ENCODE results near the gene ACADVL.
"Not testable (repeated sequence)": the region's sequence is repeated elsewhere in the genome, so short reads cannot be mapped to it uniquely, and the experiment has no call there.

Gene ACADVL

DNA sequence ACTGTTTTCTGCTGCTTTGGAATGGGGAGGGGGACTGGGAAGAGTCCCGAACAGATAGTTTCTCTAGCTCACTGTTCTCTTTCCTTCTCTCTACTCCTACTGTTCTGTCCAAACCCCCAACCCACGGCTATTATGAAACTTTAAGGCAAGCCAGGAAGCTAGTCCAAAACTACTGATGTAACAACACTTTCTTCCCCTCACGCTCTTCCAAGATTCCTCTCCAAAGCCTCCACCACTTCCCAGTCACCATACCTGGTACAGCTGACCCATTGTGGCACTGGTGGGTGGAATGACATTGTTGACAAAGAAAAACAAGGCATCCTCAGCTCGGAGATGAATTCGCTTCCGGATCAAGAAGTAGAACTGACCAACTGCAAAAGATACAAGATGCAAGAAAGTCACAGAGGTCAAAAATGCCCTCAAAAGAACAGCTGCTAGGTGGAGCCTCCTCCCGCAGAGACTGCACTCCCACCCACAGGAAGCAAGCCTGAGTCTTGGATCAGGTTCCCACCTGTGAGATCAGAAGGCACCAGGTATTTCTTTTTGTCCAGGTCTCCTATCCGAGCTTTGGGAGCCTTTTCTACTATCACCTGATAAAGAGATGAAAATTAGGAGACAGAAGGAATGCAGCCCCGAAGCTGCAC lies 21.5 kb downstream of the ACADVL start:
- no peak overlapping the region for H3K27ac ChIP-seq (ENCODE audit: low read depth, low read length)
- H3K4me1 ChIP-seq (ENCODE audit: control insufficient read depth, low read depth, low read length), result peaks cover 9% of the 10 kb centered on the region
- no peak overlapping the region for H2BK15ac ChIP-seq (replicated peaks; ENCODE audit: low read depth)
- peak overlapping the region; percentile 57 for H3K4me3 ChIP-seq (ENCODE audit: low read length)
- H3K79me1 ChIP-seq (ENCODE audit: low read length), result peaks cover 14% of the 10 kb centered on the region
- H2AK5ac ChIP-seq (ENCODE audit: low read length), result no peak overlapping the region
- WGBS (ENCODE audit: extremely low coverage, insufficient coverage, low lambda C conversion rate), result no CpG with 5 or more reads among the region's 9 CpGs
- H3K4ac ChIP-seq (ENCODE audit: low read depth, low read length), result peak overlapping the region; percentile 39
- peaks cover 11% of the 10 kb centered on the region for H3K36me3 ChIP-seq (ENCODE audit: control insufficient read depth, insufficient read depth, low read length)
- no peaks in the 10 kb centered on the region for H3K27me3 ChIP-seq (ENCODE audit: insufficient read depth, low read length, poor library complexity)
- H2BK120ac ChIP-seq (ENCODE audit: low read depth, low read length), result no peak overlapping the region
- H4K8ac ChIP-seq (ENCODE audit: low read depth, low read length), result no peak overlapping the region
- H3K9ac ChIP-seq (ENCODE audit: low read length), result peak overlapping the region; percentile 100
- H3K23ac ChIP-seq (ENCODE audit: low read length), result peak overlapping the region; percentile 15
- peak overlapping the region; percentile 100 for H3K56ac ChIP-seq (ENCODE audit: low read length)
- DNase-seq, result no peak
- no peak overlapping the region for H4K5ac ChIP-seq (ENCODE audit: low read length)
- no peak overlapping the region for H2BK5ac ChIP-seq (ENCODE audit: low read length)
- no peak overlapping the region for H3K18ac ChIP-seq (ENCODE audit: low read length)
- H3K4me2 ChIP-seq (ENCODE audit: low read length), result peak overlapping the region; percentile 99
- H3K79me2 ChIP-seq (ENCODE audit: control insufficient read depth, insufficient read depth, low read length), result peaks cover 41% of the 10 kb centered on the region

DNA sequence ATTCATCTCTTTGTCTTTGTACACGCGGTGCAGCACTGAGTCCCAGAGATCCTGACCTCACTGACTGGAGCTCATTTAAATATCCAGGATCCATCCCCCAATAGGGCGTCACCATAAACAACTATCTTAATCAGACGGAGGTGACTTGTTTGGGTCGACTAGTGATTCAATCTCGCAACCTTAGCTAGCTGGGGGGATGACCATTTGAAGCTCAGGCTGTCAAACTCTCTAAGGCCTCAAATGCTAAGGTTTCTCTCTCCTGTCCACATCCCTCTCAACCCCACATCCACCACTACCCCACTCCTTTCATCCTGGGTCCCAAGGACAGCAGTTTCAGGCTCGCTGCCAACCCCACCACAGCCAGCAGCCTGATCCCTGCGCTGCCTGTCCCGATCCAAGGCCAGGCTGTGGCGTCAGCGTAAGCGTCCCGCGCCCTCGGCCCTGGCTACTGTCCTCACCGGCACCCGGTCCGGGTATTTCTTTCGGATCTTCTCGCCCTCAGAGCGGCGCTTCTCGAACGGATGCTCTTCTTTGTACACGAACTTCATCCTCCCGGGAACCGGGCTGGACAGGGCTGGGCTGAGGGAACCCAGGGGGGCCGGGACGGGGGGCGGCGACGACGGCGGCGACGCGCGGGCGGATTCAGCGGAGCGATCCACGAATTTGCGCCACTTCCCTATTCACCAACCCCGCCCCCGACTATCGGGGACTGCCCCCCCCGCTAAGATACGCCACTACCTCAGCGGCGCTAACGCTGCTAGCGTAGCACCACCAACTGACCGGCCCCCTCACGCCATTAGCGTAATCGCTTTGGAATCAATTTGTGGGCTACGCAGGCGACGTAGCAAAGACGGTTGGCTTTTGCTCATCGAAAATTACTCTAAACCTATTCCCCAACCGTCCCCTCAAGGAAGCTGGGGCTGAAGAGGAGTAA lies 22.3 kb downstream of the ACADVL start, which contains the start of gene GABARAP:
Gene GABARAP, minus strand, starts transcription at position 667 of the 934 bp plus-strand sequence. Its CDS starts 119 bp downstream, at position 548.
- Histone ChIP-seq H4K5ac (ENCODE audit: low read length) (no peak within 1 kb of the TSS), H3K27me3 (ENCODE audit: insufficient read depth, low read length, poor library complexity) (no peaks in the 10 kb centered on the region), H3K4me1 (ENCODE audit: control insufficient read depth, low read depth, low read length) (peaks cover 9% of the 10 kb centered on the region), H3K36me3 (ENCODE audit: control insufficient read depth, insufficient read depth, low read length) (peaks cover 7% of the 10 kb centered on the region), H3K4me2 (ENCODE audit: low read length) (peak within 1 kb of the TSS; percentile 99), H3K79me1 (ENCODE audit: low read length) (peaks cover 11% of the 10 kb centered on the region), H3K9ac (ENCODE audit: low read length) (peak within 1 kb of the TSS; percentile 100), H4K8ac (ENCODE audit: low read depth, low read length) (peak within 1 kb of the TSS; percentile 28), H3K56ac (ENCODE audit: low read length) (peak within 1 kb of the TSS; percentile 100), H2AK5ac (ENCODE audit: low read length) (peak within 1 kb of the TSS; percentile 100), H3K23ac (ENCODE audit: low read length) (peak within 1 kb of the TSS; percentile 15), H3K18ac (ENCODE audit: low read length) (peak within 1 kb of the TSS; percentile 72), H3K79me2 (ENCODE audit: control insufficient read depth, insufficient read depth, low read length) (peaks cover 34% of the 10 kb centered on the region), H2BK120ac (ENCODE audit: low read depth, low read length) (no peak within 1 kb of the TSS), H2BK15ac (replicated peaks; ENCODE audit: low read depth) (no peak within 1 kb of the TSS), H2BK5ac (ENCODE audit: low read length) (peak within 1 kb of the TSS; percentile 91), H3K4me3 (ENCODE audit: low read length) (peak within 1 kb of the TSS; percentile 69), H3K4ac (ENCODE audit: low read depth, low read length) (peak within 1 kb of the TSS; percentile 64), H3K27ac (ENCODE audit: low read depth, low read length) (peak within 1 kb of the TSS; percentile 92)
- peak; percentile 93 for DNase-seq
- no CpG with 5 or more reads among the region's 62 CpGs for WGBS (ENCODE audit: extremely low coverage, insufficient coverage, low lambda C conversion rate)

DNA sequence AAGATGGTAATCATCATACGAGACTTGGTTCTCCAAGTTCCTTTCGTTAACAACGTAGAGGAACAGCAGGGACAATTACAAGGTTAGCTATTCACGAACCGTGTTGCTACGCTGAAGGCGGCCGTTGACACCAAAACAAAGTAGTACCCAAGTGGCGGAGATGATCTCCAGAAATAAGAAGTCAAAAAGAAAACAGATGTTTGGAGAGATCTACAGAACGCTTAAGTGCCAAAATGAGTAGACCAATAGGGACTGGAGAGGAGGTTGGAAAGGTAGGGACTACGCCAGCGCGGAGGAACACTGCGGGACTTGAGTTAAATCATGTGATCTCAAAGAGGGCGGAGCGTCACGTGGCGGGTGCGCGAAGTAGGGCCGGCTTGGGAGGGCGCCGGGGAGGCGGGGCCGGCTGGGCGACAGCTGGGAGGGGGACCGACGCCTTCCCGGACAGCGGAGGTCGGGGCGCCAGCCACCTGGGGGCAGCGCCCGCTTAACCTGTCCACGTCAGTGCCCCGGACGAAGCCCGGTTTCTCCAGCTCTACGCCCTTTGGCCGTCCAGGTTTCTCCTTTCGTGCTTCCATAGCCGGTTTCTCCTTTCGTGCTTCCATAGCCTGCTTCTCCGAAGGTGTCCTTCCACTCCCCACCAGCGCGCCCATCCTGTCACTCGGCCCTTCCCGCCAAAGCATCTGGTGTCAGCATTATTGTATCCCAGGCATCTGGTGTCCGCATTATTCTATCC lies 23.1 kb downstream of the ACADVL start:
- peak overlapping the region; percentile 97 for H3K56ac ChIP-seq (ENCODE audit: low read length)
- peaks cover 32% of the 10 kb centered on the region for H3K79me2 ChIP-seq (ENCODE audit: control insufficient read depth, insufficient read depth, low read length)
- H3K18ac ChIP-seq (ENCODE audit: low read length), result peak overlapping the region; percentile 10
- H3K4ac ChIP-seq (ENCODE audit: low read depth, low read length), result no peak overlapping the region
- no peak overlapping the region for H2AK5ac ChIP-seq (ENCODE audit: low read length)
- peak overlapping the region; percentile 94 for H3K9ac ChIP-seq (ENCODE audit: low read length)
- peak overlapping the region; percentile 69 for H3K4me3 ChIP-seq (ENCODE audit: low read length)
- peaks cover 6% of the 10 kb centered on the region for H3K36me3 ChIP-seq (ENCODE audit: control insufficient read depth, insufficient read depth, low read length)
- peak overlapping the region; percentile 90 for H3K4me2 ChIP-seq (ENCODE audit: low read length)
- no peak overlapping the region for H4K5ac ChIP-seq (ENCODE audit: low read length)
- H3K23ac ChIP-seq (ENCODE audit: low read length), result no peak overlapping the region
- no peak overlapping the region for H2BK15ac ChIP-seq (replicated peaks; ENCODE audit: low read depth)
- DNase-seq, result peak; percentile 98
- H3K27me3 ChIP-seq (ENCODE audit: insufficient read depth, low read length, poor library complexity), result no peaks in the 10 kb centered on the region
- peaks cover 12% of the 10 kb centered on the region for H3K79me1 ChIP-seq (ENCODE audit: low read length)
- H2BK120ac ChIP-seq (ENCODE audit: low read depth, low read length), result no peak overlapping the region
- no CpG with 5 or more reads among the region's 49 CpGs for WGBS (ENCODE audit: extremely low coverage, insufficient coverage, low lambda C conversion rate)
- peaks cover 7% of the 10 kb centered on the region for H3K4me1 ChIP-seq (ENCODE audit: control insufficient read depth, low read depth, low read length)
- no peak overlapping the region for H4K8ac ChIP-seq (ENCODE audit: low read depth, low read length)
- peak overlapping the region; percentile 72 for H2BK5ac ChIP-seq (ENCODE audit: low read length)
- H3K27ac ChIP-seq (ENCODE audit: low read depth, low read length), result peak overlapping the region; percentile 87

DNA sequence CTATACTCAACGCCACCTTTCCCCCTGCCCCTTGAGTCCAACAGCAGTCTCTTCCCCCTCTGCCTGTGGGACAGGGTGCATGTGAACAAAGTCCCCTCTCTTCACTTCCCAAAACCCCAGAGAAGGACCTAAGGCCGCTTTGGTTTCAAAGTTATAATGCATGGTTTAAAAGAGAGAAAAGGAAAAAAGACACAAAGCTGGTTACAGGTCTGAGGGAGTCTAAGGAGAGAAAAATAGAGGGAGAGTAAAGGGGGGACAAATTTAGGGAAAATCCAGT lies 23.7 kb downstream of the ACADVL start:
- Histone ChIP-seq H3K18ac (ENCODE audit: low read length) (no peak overlapping the region), H3K79me1 (ENCODE audit: low read length) (peaks cover 12% of the 10 kb centered on the region), H4K5ac (ENCODE audit: low read length) (no peak overlapping the region), H3K4me2 (ENCODE audit: low read length) (peak overlapping the region; percentile 88), H3K56ac (ENCODE audit: low read length) (peak overlapping the region; percentile 88), H3K23ac (ENCODE audit: low read length) (no peak overlapping the region), H2AK5ac (ENCODE audit: low read length) (no peak overlapping the region), H3K4me1 (ENCODE audit: control insufficient read depth, low read depth, low read length) (peaks cover 7% of the 10 kb centered on the region), H3K36me3 (ENCODE audit: control insufficient read depth, insufficient read depth, low read length) (peaks cover 6% of the 10 kb centered on the region), H3K79me2 (ENCODE audit: control insufficient read depth, insufficient read depth, low read length) (peaks cover 35% of the 10 kb centered on the region), H3K27me3 (ENCODE audit: insufficient read depth, low read length, poor library complexity) (no peaks in the 10 kb centered on the region), H3K27ac (ENCODE audit: low read depth, low read length) (no peak overlapping the region), H3K9ac (ENCODE audit: low read length) (peak overlapping the region; percentile 85), H2BK15ac (replicated peaks; ENCODE audit: low read depth) (no peak overlapping the region), H3K4ac (ENCODE audit: low read depth, low read length) (no peak overlapping the region), H4K8ac (ENCODE audit: low read depth, low read length) (no peak overlapping the region), H3K4me3 (ENCODE audit: low read length) (no peak overlapping the region), H2BK120ac (ENCODE audit: low read depth, low read length) (no peak overlapping the region), H2BK5ac (ENCODE audit: low read length) (no peak overlapping the region)
- DNase-seq, result no peak
- WGBS (ENCODE audit: extremely low coverage, insufficient coverage, low lambda C conversion rate), result no CpG with 5 or more reads among the region's 2 CpGs

DNA sequence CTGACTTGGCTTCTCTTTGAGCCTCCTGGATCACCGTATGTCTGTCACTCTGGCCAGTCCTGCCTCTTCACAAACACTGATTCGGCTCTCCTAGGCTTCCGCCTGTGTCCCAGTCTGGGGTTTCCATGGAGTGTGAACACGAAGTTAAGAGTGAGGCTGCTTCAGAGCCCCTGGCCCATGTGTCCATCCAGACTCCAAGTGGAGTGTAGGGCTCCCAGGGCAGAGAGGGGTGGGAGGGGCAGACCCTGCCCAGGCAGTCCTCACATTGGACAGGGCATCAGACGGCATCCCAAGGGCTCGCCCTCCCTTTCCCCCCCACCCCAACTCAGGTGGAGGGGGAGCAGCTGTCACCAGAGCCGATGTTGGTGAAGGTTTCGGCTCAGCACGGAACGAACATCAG lies 24.1 kb downstream of the ACADVL start:
- H3K79me2 ChIP-seq (ENCODE audit: control insufficient read depth, insufficient read depth, low read length), result peaks cover 36% of the 10 kb centered on the region
- not testable (repeated sequence) for H2AK5ac ChIP-seq (ENCODE audit: low read length); DNase-seq; H3K9ac ChIP-seq (ENCODE audit: low read length); H3K27ac ChIP-seq (ENCODE audit: low read depth, low read length); H3K4ac ChIP-seq (ENCODE audit: low read depth, low read length); H2BK120ac ChIP-seq (ENCODE audit: low read depth, low read length); H3K56ac ChIP-seq (ENCODE audit: low read length); H3K4me1 ChIP-seq (ENCODE audit: control insufficient read depth, low read depth, low read length); H3K36me3 ChIP-seq (ENCODE audit: control insufficient read depth, insufficient read depth, low read length); H3K18ac ChIP-seq (ENCODE audit: low read length); H3K4me2 ChIP-seq (ENCODE audit: low read length); H3K23ac ChIP-seq (ENCODE audit: low read length); H4K8ac ChIP-seq (ENCODE audit: low read depth, low read length); H3K27me3 ChIP-seq (ENCODE audit: insufficient read depth, low read length, poor library complexity); H2BK15ac ChIP-seq (replicated peaks; ENCODE audit: low read depth); H2BK5ac ChIP-seq (ENCODE audit: low read length); H4K5ac ChIP-seq (ENCODE audit: low read length); H3K4me3 ChIP-seq (ENCODE audit: low read length)
- WGBS (ENCODE audit: extremely low coverage, insufficient coverage, low lambda C conversion rate), result no CpG with 5 or more reads among the region's 10 CpGs
- peaks cover 13% of the 10 kb centered on the region for H3K79me1 ChIP-seq (ENCODE audit: low read length)
